PC-9 (cell line): ENCODE measurements around the gene CPS1. TPM values are rescaled to one million over a fixed set of nuclear protein-coding genes. Genes with fewer than 3 reads are reported as not detected.

Experiments used
- BruUV-seq: library from RNA; stranded (reverse); fragments of 400-500 nt; replicated peaks from 2 replicates; lab custom pipeline; 2021; lab: Mats Ljungman, UMichigan
- CTCF ChIA-PET: fragments of 300-600 bp; sonication (Branson Sonifier 250); formaldehyde crosslinking; loops from one replicate; lab custom pipeline; 2022; ENCODE audit warnings: antibody characterized with exemption; lab: Charles Lee
- POLR2A ChIA-PET: fragments of 300-600 bp; sonication (Branson Sonifier 250); formaldehyde crosslinking; loops from one replicate; lab custom pipeline; 2022; ENCODE audit warnings: antibody characterized with exemption; ENCODE audit not compliant: unreplicated experiment; lab: Charles Lee
- DNase-seq, 2 experiments: peaks; one replicate each; pipeline versions ENCODE4 v3.0.0 to v3.0.0-alpha.2; 2015 to 2022; ENCODE audit warnings: mixed read lengths in 1 of 2
- H2AFZ ChIP-seq: fragments of 200-600 bp; sonication (generic); 2 replicates; pipeline ENCODE4 v1.8.1; 2017; ENCODE audit warnings: antibody characterized with exemption
- H3F3A ChIP-seq: fragments of 200-600 bp; sonication (generic); 2 replicates; pipeline ENCODE4 v1.8.1; 2017; ENCODE audit warnings: antibody characterized with exemption, mild to moderate bottlenecking, low read depth; ENCODE audit not compliant: insufficient read depth
- H3K27ac ChIP-seq: fragments of 200-600 bp; sonication (generic); 2 replicates; pipeline ENCODE4 v1.6.1; 2016; ENCODE audit warnings: mixed run types
- H3K27me3 ChIP-seq: fragments of 200-600 bp; sonication (generic); 2 replicates; pipeline ENCODE4 v1.6.1; 2016; ENCODE audit warnings: low read depth, mixed run types; ENCODE audit not compliant: insufficient read depth
- H3K36me3 ChIP-seq: fragments of 200-600 bp; sonication (generic); 2 replicates; pipeline ENCODE4 v1.6.1; 2016; ENCODE audit warnings: low read depth, mixed run types
- H3K4me1 ChIP-seq: fragments of 200-600 bp; sonication (generic); replicated peaks from 2 replicates; pipeline ENCODE4 v1.6.1; 2016; ENCODE audit warnings: mixed run types; ENCODE audit not compliant: insufficient read depth
- H3K4me2 ChIP-seq: fragments of 200-600 bp; sonication (generic); 2 replicates; pipeline ENCODE4 v1.6.1; 2017; ENCODE audit warnings: mixed run types
- H3K4me3 ChIP-seq: fragments of 200-600 bp; sonication (generic); 2 replicates; pipeline ENCODE4 v1.6.1; 2016; ENCODE audit warnings: mixed run types
- H3K79me2 ChIP-seq: fragments of 200-600 bp; sonication (generic); 2 replicates; pipeline ENCODE4 v1.6.1; 2017; ENCODE audit warnings: low read depth, mixed run types
- H3K9me2 ChIP-seq: fragments of 200-600 bp; sonication (generic); 2 replicates; pipeline ENCODE4 v1.8.1; 2017; ENCODE audit warnings: mild to moderate bottlenecking; ENCODE audit not compliant: insufficient read depth
- H3K9me3 ChIP-seq: fragments of 200-600 bp; sonication (generic); 2 replicates; pipeline ENCODE4 v1.8.1; 2016; ENCODE audit warnings: low read depth; ENCODE audit not compliant: insufficient read depth
- H4K20me1 ChIP-seq: fragments of 200-600 bp; sonication (generic); 2 replicates; pipeline ENCODE4 v1.8.1; 2017; ENCODE audit not compliant: insufficient read depth
- CTCF ChIP-seq: fragments of 200-600 bp; sonication (generic); conservative IDR thresholded peaks from 2 replicates; pipeline ENCODE4 v1.6.1; 2017; ENCODE audit warnings: mixed run types, antibody characterized with exemption, mild to moderate bottlenecking, moderate library complexity
- EZH2 ChIP-seq: fragments of 200-600 bp; sonication (generic); IDR thresholded peaks from 2 replicates; pipeline ENCODE4 v1.8.0; 2017; ENCODE audit warnings: antibody characterized with exemption, low read depth
- intact Hi-C: fragments of 100-400 bp; cut with micrococcal nuclease; formaldehyde crosslinking; loops from one replicate; pipeline ENCODE4 v1.10.0; 2022; ENCODE audit not compliant: unreplicated experiment
- total RNA-seq: library from RNA; stranded (reverse); gene quantifications from 2 replicates; pipeline ENCODE4 v1.2.3, GENCODE V29; 2021

The CPS1 gene
- total RNA-seq, 1 experiment from 2014 or later: 27.5 TPM

- Histone ChIP-seq H3K4me2 (no peak overlapping the region), H3F3A (no peaks in the 10 kb centered on the region), H3K9me3 (no peaks in the 10 kb centered on the region), H4K20me1 (no peaks in the 10 kb centered on the region), H3K9me2 (no peaks in the 10 kb centered on the region), H3K4me3 (no peak overlapping the region), H3K79me2 (no peaks in the 10 kb centered on the region), H3K27me3 (no peaks in the 10 kb centered on the region), H2AFZ (no peak overlapping the region), H3K36me3 (no peaks in the 10 kb centered on the region), H3K27ac (no peak overlapping the region), H3K4me1 (no peaks in the 10 kb centered on the region)
- no peak for TF ChIP-seq CTCF
- TF ChIP-seq EZH2: no peak
- no peak for DNase-seq
- CTCF ChIA-PET: no interaction called here
- no TSS peak for BruUV-seq
- POLR2A ChIA-PET: no interaction called here
- intact Hi-C loops: no loop called here
Measured at GRCh38 chr2:210667711-210668110, 111.3 kb downstream of the CPS1 start.

- no peaks in the 10 kb centered on the region for H3K79me2 ChIP-seq
- H3K9me2 ChIP-seq: no peaks in the 10 kb centered on the region
- H3K4me2 ChIP-seq: no peak overlapping the region
- H3K36me3 ChIP-seq: no peaks in the 10 kb centered on the region
- no peaks in the 10 kb centered on the region for H3F3A ChIP-seq
- H3K27me3 ChIP-seq: no peaks in the 10 kb centered on the region
- no peaks in the 10 kb centered on the region for H4K20me1 ChIP-seq
- no peak for DNase-seq
- CTCF ChIA-PET: no interaction called here
- no peaks in the 10 kb centered on the region for H3K4me1 ChIP-seq
- no peak overlapping the region for H3K4me3 ChIP-seq
- BruUV-seq: no TSS peak
- no peak overlapping the region for H3K27ac ChIP-seq
- H2AFZ ChIP-seq: no peak overlapping the region
- POLR2A ChIA-PET: no interaction called here
- TF ChIP-seq CTCF (no peak), EZH2 (no peak)
- intact Hi-C loops: no loop called here
- H3K9me3 ChIP-seq: no peaks in the 10 kb centered on the region
Measured at GRCh38 chr2:210671065-210671464, 114.7 kb downstream of the CPS1 start.

- Histone ChIP-seq H3K9me2 (no peaks in the 10 kb centered on the region), H3K27ac (no peak overlapping the region), H3K36me3 (no peaks in the 10 kb centered on the region), H3F3A (no peaks in the 10 kb centered on the region), H3K4me1 (no peaks in the 10 kb centered on the region), H3K27me3 (no peaks in the 10 kb centered on the region), H3K79me2 (no peaks in the 10 kb centered on the region), H3K4me2 (no peak overlapping the region), H2AFZ (no peak overlapping the region), H3K4me3 (no peak overlapping the region), H4K20me1 (no peaks in the 10 kb centered on the region), H3K9me3 (no peaks in the 10 kb centered on the region)
- no TSS peak for BruUV-seq
- intact Hi-C loops: no loop called here
- POLR2A ChIA-PET: no interaction called here
- no peak for TF ChIP-seq CTCF
- no peak for TF ChIP-seq EZH2
- CTCF ChIA-PET: no interaction called here
- no peak for DNase-seq
Measured at GRCh38 chr2:210673117-210673516, 116.7 kb downstream of the CPS1 start.
